ENCODE data around the gene PRKN. TPM values are rescaled to one million over a fixed set of nuclear protein-coding genes. Genes with fewer than 3 reads are reported as not detected.

The PRKN gene
- total RNA-seq, 1 experiment from 2014 or later, result 2.0 TPM

- H3K4ac ChIP-seq (ENCODE audit: low read depth, low read length), result no peak overlapping the region
- no peak overlapping the region for H4K91ac ChIP-seq (ENCODE audit: insufficient read length, low read depth, low read length)
- H3K4me3 Mint-ChIP-seq, result no peak overlapping the region; a peak in 1 of 5 replicates
- H3K27me3 Mint-ChIP-seq (ENCODE audit: low read depth), result no peaks in the 10 kb centered on the region; the same call in none of the 2 replicates
- no peaks in the 10 kb centered on the region for H3K9me3 Mint-ChIP-seq
- no peak overlapping the region for H3K18ac ChIP-seq (ENCODE audit: insufficient read length, low read depth, low read length)
- no peak overlapping the region for H2AFZ ChIP-seq (ENCODE audit: low read length)
- no peaks in the 10 kb centered on the region for H3K36me3 Mint-ChIP-seq (ENCODE audit: insufficient read depth in 1 of 3, low read depth in 3 of 3)
- H3K4me1 ChIP-seq (ENCODE audit: insufficient read depth, low read length), result no peaks in the 10 kb centered on the region
- peaks cover 3 to 5% of the 10 kb centered on the region in 2 experiments; a peak in 1 of 4 replicates for H3K4me1 Mint-ChIP-seq
- H2AK5ac ChIP-seq (ENCODE audit: insufficient read length, low read length), result no peak overlapping the region
- H3K9me3 ChIP-seq (ENCODE audit: control insufficient read depth, low read depth, low read length), result no peaks in the 10 kb centered on the region
- H3K23ac ChIP-seq (ENCODE audit: insufficient read length, low read depth, low read length), result no peak overlapping the region
- H2BK20ac ChIP-seq (ENCODE audit: low read depth, low read length, poor library complexity, severe bottlenecking), result no peak overlapping the region
- no peaks in the 10 kb centered on the region for H3K79me1 ChIP-seq (ENCODE audit: insufficient read depth, low read depth, low read length, poor library complexity, severe bottlenecking)
- no peak for TF ChIP-seq CTCF (conservative IDR thresholded peaks at IDR 0.05)
- no peak overlapping the region for H4K8ac ChIP-seq (replicated peaks; ENCODE audit: insufficient read length, low read depth, low read length)
- no peak overlapping the region for H4K5ac ChIP-seq (ENCODE audit: insufficient read length, low read depth, low read length)
- peak overlapping the region in 2 of 3 experiments; percentile 24 to 51; a peak in 3 of 7 replicates for H3K27ac Mint-ChIP-seq
- no peak overlapping the region for H3K9ac ChIP-seq (ENCODE audit: extremely low read depth, insufficient read length, low read length)
- H2BK12ac ChIP-seq (ENCODE audit: insufficient read length, low read depth, low read length), result no peak overlapping the region
- H3K14ac ChIP-seq (ENCODE audit: insufficient read depth, low read length), result no peak overlapping the region
- no peaks in the 10 kb centered on the region for H3K27me3 ChIP-seq (ENCODE audit: insufficient read depth, low read length)
- no peak overlapping the region for H2BK120ac ChIP-seq (ENCODE audit: low read depth, low read length, poor library complexity, severe bottlenecking)
- DNase-seq, result no peak
- no CpG with 5 or more reads among the region's 15 CpGs for WGBS (ENCODE audit: extremely low coverage, insufficient read length, low lambda C conversion rate)
- no peaks in the 10 kb centered on the region for H3K23me2 ChIP-seq (ENCODE audit: insufficient read length, low read depth, low read length, poor library complexity, severe bottlenecking)
- H2BK5ac ChIP-seq (ENCODE audit: insufficient read length, low read length), result no peak overlapping the region
- no peak overlapping the region for H3T11ph ChIP-seq (ENCODE audit: low read length)
- no peak overlapping the region for H3K4me2 ChIP-seq (ENCODE audit: insufficient read depth, insufficient read length, low read length)
- H4K20me1 ChIP-seq (ENCODE audit: control insufficient read depth, insufficient read depth, insufficient read length), result no peaks in the 10 kb centered on the region
- no peaks in the 10 kb centered on the region for H3K79me2 ChIP-seq (ENCODE audit: insufficient read depth, low read length)
- no peak overlapping the region for H2BK15ac ChIP-seq (ENCODE audit: low read depth, low read length)
- no peak overlapping the region for H3K27ac ChIP-seq (ENCODE audit: insufficient read length, low read depth, low read length)
- H3K56ac ChIP-seq (ENCODE audit: insufficient read length, low read depth, low read length), result no peak overlapping the region
Observed at GRCh38 chr6:161743509-161744178, 983.9 kb downstream of the PRKN start.
